HG03103 (cell line): ENCODE data around the gene TEX30.

ENCODE experiments used
- ATAC-seq: cut with Tn5 transposase; IDR thresholded peaks from one replicate; pipeline ENCODE4 v1.9.1; 2021; ENCODE audit warnings: low read depth; ENCODE audit not compliant: unreplicated experiment

The TEX30 gene

GRCh38 chr13:102721800-102722231 lies 51.8 kb downstream of the TEX30 start:
- no peak for ATAC-seq

- no peak for ATAC-seq
Observed at GRCh38 chr13:102718746-102719145, 54.8 kb downstream of the TEX30 start.
